ENCODE data around the gene SERPIND1. TPM values are rescaled to one million over a fixed set of nuclear protein-coding genes. Genes with fewer than 3 reads are reported as not detected.

Gene SERPIND1
- total RNA-seq, 2 donors from 2014 or later, result not detected

GRCh38 chr22:20783844-20784723 lies 10.2 kb downstream of the SERPIND1 start:
- no peak overlapping the region for H3K4me3 ChIP-seq
- 78 to 83% methylated on average over 14 of the region's 14 CpGs for WGBS, 2 donors
- H3K27ac ChIP-seq, result no peak overlapping the region
- H3K4me1 ChIP-seq, result peaks cover 15% of the 10 kb centered on the region
- peak; percentile 27 to 57 (median 38) for DNase-seq
- intact Hi-C loops (cut with DNase I), result no loop called here
- TF ChIP-seq POLR2A (IDR thresholded peaks at IDR 0.05), result no peak
- TF ChIP-seq CTCF (IDR thresholded peaks at IDR 0.05), result peak in 6 of 7 experiments; percentile 42 to 57 (median 50)
- H3K27me3 ChIP-seq, result no peaks in the 10 kb centered on the region
- no peaks in the 10 kb centered on the region for H3K9me3 ChIP-seq
- no peak for ATAC-seq
- no peaks in the 10 kb centered on the region for H3K36me3 ChIP-seq (replicated peaks in 1 of 2; ENCODE audit: insufficient read depth in 1 of 2, low read depth in 2 of 2)

GRCh38 chr22:20785415-20785814 lies 11.5 kb downstream of the SERPIND1 start:
- H3K27me3 ChIP-seq, result no peaks in the 10 kb centered on the region
- H3K36me3 ChIP-seq (replicated peaks in 1 of 2; ENCODE audit: insufficient read depth in 1 of 2, low read depth in 2 of 2), result no peaks in the 10 kb centered on the region
- H3K27ac ChIP-seq, result no peak overlapping the region
- H3K9me3 ChIP-seq, result no peaks in the 10 kb centered on the region
- H3K4me1 ChIP-seq, result peaks cover 15% of the 10 kb centered on the region
- no peak overlapping the region for H3K4me3 ChIP-seq
- no peak for DNase-seq
- no peak for ATAC-seq
- TF ChIP-seq CTCF (IDR thresholded peaks at IDR 0.05) (no peak), POLR2A (IDR thresholded peaks at IDR 0.05) (no peak)
- 81 to 84% methylated on average over 3 of the region's 3 CpGs for WGBS, 2 donors
- intact Hi-C loops (cut with DNase I), result no loop called here

GRCh38 chr22:20786048-20786447 lies 12.1 kb downstream of the SERPIND1 start:
- ATAC-seq, result no peak
- 82 to 84% methylated on average over 4 to 8 of the region's 8 CpGs for WGBS, 2 donors

GRCh38 chr22:20786536-20786979 lies 12.6 kb downstream of the SERPIND1 start:
- no peaks in the 10 kb centered on the region for H3K9me3 ChIP-seq
- no peak overlapping the region for H3K27ac ChIP-seq
- no peaks in the 10 kb centered on the region for H3K36me3 ChIP-seq (replicated peaks in 1 of 2; ENCODE audit: insufficient read depth in 1 of 2, low read depth in 2 of 2)
- H3K27me3 ChIP-seq, result no peaks in the 10 kb centered on the region
- intact Hi-C loops (cut with DNase I), result no loop called here
- peak; percentile 89 for ATAC-seq
- 30 to 37% methylated on average over 6 to 10 of the region's 10 CpGs for WGBS, 2 donors
- peak; percentile 40 to 69 (median 56) for DNase-seq
- TF ChIP-seq CTCF (IDR thresholded peaks at IDR 0.05), result no peak
- no peak for TF ChIP-seq POLR2A (IDR thresholded peaks at IDR 0.05)
- H3K4me1 ChIP-seq, result peaks cover 15% of the 10 kb centered on the region
- no peak overlapping the region for H3K4me3 ChIP-seq

More at GRCh38 chr22:20786048-20786447, 12.1 kb downstream of the SERPIND1 start:
- TF ChIP-seq CTCF (IDR thresholded peaks at IDR 0.05) (no peak), POLR2A (IDR thresholded peaks at IDR 0.05) (no peak)
- no peak for DNase-seq
- H3K4me3 ChIP-seq, result no peak overlapping the region
- peaks cover 15% of the 10 kb centered on the region for H3K4me1 ChIP-seq
- H3K27me3 ChIP-seq, result no peaks in the 10 kb centered on the region
- no peaks in the 10 kb centered on the region for H3K36me3 ChIP-seq (replicated peaks in 1 of 2; ENCODE audit: insufficient read depth in 1 of 2, low read depth in 2 of 2)
- intact Hi-C loops (cut with DNase I), result no loop called here
- no peak overlapping the region for H3K27ac ChIP-seq
- H3K9me3 ChIP-seq, result no peaks in the 10 kb centered on the region
